ENCODE measurements around the gene TIPIN.

The TIPIN gene

GRCh38 chr15:66296186-66296585 lies 60.3 kb downstream of the TIPIN start:
- no peak for DNase-seq

GRCh38 chr15:66294932-66295235 lies 61.6 kb downstream of the TIPIN start:
- no peak for DNase-seq

- no peak for DNase-seq
Observed at GRCh38 chr15:66294157-66294931, 62.1 kb downstream of the TIPIN start.

GRCh38 chr15:66293419-66294156 lies 62.9 kb downstream of the TIPIN start, which contains the start of gene DIS3L:
Gene DIS3L, plus strand, starts transcription at chr15:66293568. Its CDS starts 29 bp downstream, at chr15:66293597.
- DNase-seq = peak; percentile 67

GRCh38 chr15:66292571-66293418 lies 63.7 kb downstream of the TIPIN start:
- peak; percentile 2 for DNase-seq

- no peak for DNase-seq
Observed at GRCh38 chr15:66291816-66292570, 64.5 kb downstream of the TIPIN start.

GRCh38 chr15:66290518-66290917 lies 66.0 kb downstream of the TIPIN start:
- no peak for DNase-seq

GRCh38 chr15:66290007-66290406 lies 66.5 kb downstream of the TIPIN start:
- no peak for DNase-seq

- DNase-seq = no peak
Observed at GRCh38 chr15:66288551-66289185, 67.8 kb downstream of the TIPIN start.

- DNase-seq = no peak
Observed at GRCh38 chr15:66288093-66288492, 68.4 kb downstream of the TIPIN start.

- DNase-seq = no peak
Observed at GRCh38 chr15:66287461-66288057, 68.9 kb downstream of the TIPIN start.
